Astrocyte (in vitro differentiated cells and primary cell): ENCODE results near the gene OPCML. TPM values are rescaled to one million over a fixed set of nuclear protein-coding genes. Genes with fewer than 3 reads are reported as not detected.

Experiments
- DNase-seq: peaks from one replicate; pipeline ENCODE4 v3.0.0-alpha.2; 2010; ENCODE audit warnings: low read depth
- FAIRE-seq: peaks from 2 replicates; lab custom pipeline; 2011; peaks lifted over from hg19 to GRCh38; lab: Jason Lieb, UNC
- H2AFZ ChIP-seq: 2 replicates; pipeline ENCODE4 v1.6.0; 2012; ENCODE audit warnings: low read depth, low read length, inconsistent platforms
- H3K27ac ChIP-seq: 2 replicates; pipeline ENCODE4 v1.5.1; 2011; ENCODE audit warnings: low read depth, low read length, inconsistent platforms
- H3K27me3 ChIP-seq: 2 replicates; pipeline ENCODE4 v1.6.0; 2011; ENCODE audit warnings: low read length, inconsistent platforms; ENCODE audit not compliant: insufficient read depth
- H3K36me3 ChIP-seq: 2 replicates; pipeline ENCODE4 v1.5.1; 2011; ENCODE audit warnings: low read length, inconsistent platforms; ENCODE audit not compliant: insufficient read depth
- H3K4me1 ChIP-seq: 2 replicates; pipeline ENCODE4 v1.5.1; 2011; ENCODE audit warnings: low read length, inconsistent platforms; ENCODE audit not compliant: insufficient read depth
- H3K4me2 ChIP-seq: 2 replicates; pipeline ENCODE4 v1.6.0; 2012; ENCODE audit warnings: low read length, inconsistent platforms
- H3K4me3 ChIP-seq: 2 replicates; pipeline ENCODE4 v1.5.1; 2011; ENCODE audit warnings: low read depth, mild to moderate bottlenecking, low read length, inconsistent platforms; ENCODE audit not compliant: insufficient read depth
- H3K79me2 ChIP-seq: 2 replicates; pipeline ENCODE4 v1.6.0; 2012; ENCODE audit warnings: mild to moderate bottlenecking, low read length, inconsistent platforms; ENCODE audit not compliant: insufficient read depth
- H3K9ac ChIP-seq: 2 replicates; pipeline ENCODE4 v1.6.0; 2012; ENCODE audit warnings: mild to moderate bottlenecking, low read length, inconsistent platforms
- H3K9me3 ChIP-seq: 2 replicates; pipeline ENCODE4 v1.5.1; 2012; ENCODE audit warnings: low read depth, mild to moderate bottlenecking, low read length, inconsistent platforms; ENCODE audit not compliant: insufficient read depth
- H4K20me1 ChIP-seq: 2 replicates; pipeline ENCODE4 v1.6.0; 2012; ENCODE audit warnings: low read length, inconsistent platforms; ENCODE audit not compliant: insufficient read depth
- H3K27ac Mint-ChIP-seq: one replicate; pipeline ENCODE4 v1.8.0; 2021; ENCODE audit warnings: mild to moderate bottlenecking, mixed read lengths; ENCODE audit not compliant: unreplicated experiment
- H3K27me3 Mint-ChIP-seq: one replicate; pipeline ENCODE4 v1.8.0; 2021; ENCODE audit warnings: low read depth, mixed read lengths; ENCODE audit not compliant: unreplicated experiment
- H3K36me3 Mint-ChIP-seq: one replicate; pipeline ENCODE4 v1.8.0; 2021; ENCODE audit warnings: low read depth, mixed read lengths; ENCODE audit not compliant: unreplicated experiment
- H3K4me1 Mint-ChIP-seq: one replicate; pipeline ENCODE4 v1.8.0; 2021; ENCODE audit warnings: low read depth, mixed read lengths; ENCODE audit not compliant: unreplicated experiment
- H3K4me3 Mint-ChIP-seq: one replicate; pipeline ENCODE4 v1.8.0; 2021; ENCODE audit warnings: mild to moderate bottlenecking, moderate library complexity, mixed read lengths; ENCODE audit not compliant: unreplicated experiment
- H3K9me3 Mint-ChIP-seq: one replicate; pipeline ENCODE4 v1.8.0; 2021; ENCODE audit warnings: mild to moderate bottlenecking, mixed read lengths; ENCODE audit not compliant: unreplicated experiment
- EZH2 ChIP-seq: IDR thresholded peaks from 2 replicates; pipeline ENCODE4 v1.6.1; 2012; ENCODE audit warnings: mild to moderate bottlenecking, low read length, inconsistent platforms; ENCODE audit not compliant: insufficient read depth
- total RNA-seq: library from RNA; stranded (reverse); gene quantifications from 2 replicates; pipeline ENCODE4 v1.2.1, GENCODE V29; 2021
- TF ChIP-seq, protein P1 (sequence below): IDR thresholded peaks from 2 replicates; pipeline ENCODE4 v1.5.1; 2011; ENCODE audit warnings: low read depth, mild to moderate bottlenecking, inconsistent platforms, low read length, moderate library complexity; ENCODE audit not compliant: insufficient read depth

The OPCML gene
- total RNA-seq, 1 donor from 2014 or later: 7.9 TPM

DNA sequence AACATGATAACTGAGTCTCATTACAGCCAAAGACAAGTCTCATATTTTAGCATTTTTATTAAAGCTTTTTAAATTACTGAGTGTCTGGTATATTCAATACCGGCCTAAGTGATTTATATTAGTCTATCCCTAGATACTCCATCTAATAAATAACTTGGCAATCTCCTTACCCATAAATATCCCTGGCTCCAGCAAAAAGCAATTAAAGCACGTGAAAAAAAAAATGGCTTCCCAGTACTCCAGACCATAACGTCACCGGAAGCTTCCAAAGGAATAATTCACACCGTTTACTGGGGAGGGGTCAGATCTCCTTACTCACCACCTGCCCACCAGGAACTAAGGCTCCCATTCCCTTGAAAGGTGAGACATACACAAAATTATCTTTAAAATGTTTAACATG is 988.3 kb downstream of the OPCML start:
- Histone ChIP-seq H3K4me1 (peaks cover 3% of the 10 kb centered on the region), H3K27me3 (no peaks in the 10 kb centered on the region), H3K36me3 (no peaks in the 10 kb centered on the region), H3K9me3 (no peaks in the 10 kb centered on the region), H4K20me1 (no peaks in the 10 kb centered on the region), H3K4me2 (no peak overlapping the region), H3K79me2 (no peaks in the 10 kb centered on the region), H3K4me3 (no peak overlapping the region), H3K27ac (no peak overlapping the region), H2AFZ (no peak overlapping the region), H3K9ac (no peak overlapping the region)
- Mint-ChIP-seq H3K4me1 (peaks cover 3% of the 10 kb centered on the region), H3K9me3 (no peaks in the 10 kb centered on the region), H3K27ac (no peak overlapping the region), H3K36me3 (no peaks in the 10 kb centered on the region), H3K4me3 (no peak overlapping the region), H3K27me3 (no peaks in the 10 kb centered on the region)
- no peak for TF ChIP-seq EZH2
- TF ChIP-seq, protein P1, sequence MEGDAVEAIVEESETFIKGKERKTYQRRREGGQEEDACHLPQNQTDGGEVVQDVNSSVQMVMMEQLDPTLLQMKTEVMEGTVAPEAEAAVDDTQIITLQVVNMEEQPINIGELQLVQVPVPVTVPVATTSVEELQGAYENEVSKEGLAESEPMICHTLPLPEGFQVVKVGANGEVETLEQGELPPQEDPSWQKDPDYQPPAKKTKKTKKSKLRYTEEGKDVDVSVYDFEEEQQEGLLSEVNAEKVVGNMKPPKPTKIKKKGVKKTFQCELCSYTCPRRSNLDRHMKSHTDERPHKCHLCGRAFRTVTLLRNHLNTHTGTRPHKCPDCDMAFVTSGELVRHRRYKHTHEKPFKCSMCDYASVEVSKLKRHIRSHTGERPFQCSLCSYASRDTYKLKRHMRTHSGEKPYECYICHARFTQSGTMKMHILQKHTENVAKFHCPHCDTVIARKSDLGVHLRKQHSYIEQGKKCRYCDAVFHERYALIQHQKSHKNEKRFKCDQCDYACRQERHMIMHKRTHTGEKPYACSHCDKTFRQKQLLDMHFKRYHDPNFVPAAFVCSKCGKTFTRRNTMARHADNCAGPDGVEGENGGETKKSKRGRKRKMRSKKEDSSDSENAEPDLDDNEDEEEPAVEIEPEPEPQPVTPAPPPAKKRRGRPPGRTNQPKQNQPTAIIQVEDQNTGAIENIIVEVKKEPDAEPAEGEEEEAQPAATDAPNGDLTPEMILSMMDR: no peak
- no peak for FAIRE-seq
- DNase-seq: no peak

DNA sequence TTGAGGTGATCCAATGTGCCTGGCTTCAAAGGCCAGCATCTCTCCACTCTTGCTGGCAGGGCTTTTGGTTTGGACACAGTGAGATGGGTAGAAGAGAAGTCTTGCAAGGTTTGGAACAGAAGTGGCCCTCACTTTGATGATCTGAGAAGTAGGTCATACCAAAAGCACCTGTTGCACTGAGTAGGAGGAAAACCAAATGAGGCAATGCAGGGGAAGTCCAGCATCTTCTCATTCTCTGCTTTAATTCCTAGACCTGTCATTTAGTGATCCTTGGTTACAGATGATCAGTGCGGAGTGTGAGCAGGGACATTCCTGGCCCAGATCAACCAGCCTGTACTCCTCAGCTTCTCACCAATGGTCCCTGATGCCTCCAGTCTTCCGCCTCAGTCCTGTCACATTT is 990.5 kb downstream of the OPCML start:
- H2AFZ ChIP-seq: no peak overlapping the region
- no peak overlapping the region for H3K27ac Mint-ChIP-seq
- no peaks in the 10 kb centered on the region for H3K36me3 ChIP-seq
- H3K27me3 Mint-ChIP-seq: no peaks in the 10 kb centered on the region
- no peak overlapping the region for H3K27ac ChIP-seq
- no peaks in the 10 kb centered on the region for H3K27me3 ChIP-seq
- no peaks in the 10 kb centered on the region for H3K9me3 ChIP-seq
- H3K4me3 Mint-ChIP-seq: no peak overlapping the region
- H4K20me1 ChIP-seq: no peaks in the 10 kb centered on the region
- H3K9me3 Mint-ChIP-seq: no peaks in the 10 kb centered on the region
- H3K79me2 ChIP-seq: no peaks in the 10 kb centered on the region
- no peaks in the 10 kb centered on the region for H3K4me1 Mint-ChIP-seq
- no peak for FAIRE-seq
- no peak overlapping the region for H3K4me2 ChIP-seq
- TF ChIP-seq, protein P1: no peak
- no peak for TF ChIP-seq EZH2
- DNase-seq: no peak
- no peak overlapping the region for H3K9ac ChIP-seq
- H3K36me3 Mint-ChIP-seq: no peaks in the 10 kb centered on the region
- no peak overlapping the region for H3K4me3 ChIP-seq
- no peaks in the 10 kb centered on the region for H3K4me1 ChIP-seq

- H3K4me3 ChIP-seq: no peak overlapping the region
- H3K27me3 ChIP-seq: no peaks in the 10 kb centered on the region
- H2AFZ ChIP-seq: no peak overlapping the region
- H3K27ac Mint-ChIP-seq: no peak overlapping the region
- no peak overlapping the region for H3K27ac ChIP-seq
- no peaks in the 10 kb centered on the region for H3K4me1 Mint-ChIP-seq
- H3K9me3 ChIP-seq: no peaks in the 10 kb centered on the region
- no peaks in the 10 kb centered on the region for H3K36me3 Mint-ChIP-seq
- H3K27me3 Mint-ChIP-seq: no peaks in the 10 kb centered on the region
- H3K79me2 ChIP-seq: no peaks in the 10 kb centered on the region
- TF ChIP-seq, protein P1: no peak
- TF ChIP-seq EZH2: no peak
- FAIRE-seq: no peak
- no peaks in the 10 kb centered on the region for H3K9me3 Mint-ChIP-seq
- no peaks in the 10 kb centered on the region for H4K20me1 ChIP-seq
- no peaks in the 10 kb centered on the region for H3K4me1 ChIP-seq
- no peak overlapping the region for H3K4me2 ChIP-seq
- no peaks in the 10 kb centered on the region for H3K36me3 ChIP-seq
- H3K9ac ChIP-seq: no peak overlapping the region
- DNase-seq: peak; percentile 12
- H3K4me3 Mint-ChIP-seq: no peak overlapping the region
Observed at GRCh38 chr11:132540581-132540980, 991.7 kb downstream of the OPCML start.
